Endothelial cell of umbilical vein (primary cell): Measurements from ENCODE around the gene ZNF790. TPM values are rescaled to one million over a fixed set of nuclear protein-coding genes. Genes with fewer than 3 reads are reported as not detected.

Source experiments
- BruUV-seq: library from RNA; stranded (reverse); fragments of 400-500 nt; replicated peaks from 2 replicates; lab custom pipeline; 2021; lab: Mats Ljungman, UMichigan
- CTCF ChIA-PET: fragments of 300-600, 350-600 bp; sonication (Branson Sonifier 250); formaldehyde crosslinking; loops from one replicate; lab custom pipeline; 2021; ENCODE audit warnings: antibody characterized with exemption, inconsistent platforms; lab: Charles Lee
- POLR2A ChIA-PET: fragments of 300-600, 350-600 bp; sonication (Branson Sonifier 250); formaldehyde crosslinking; loops from one replicate; lab custom pipeline; 2021; ENCODE audit warnings: antibody characterized with exemption, inconsistent platforms; lab: Charles Lee
- DNase-seq: peaks from one replicate; pipeline ENCODE4 v3.0.0-alpha.2; 2011; ENCODE audit warnings: low read depth, low spot score
- FAIRE-seq: peaks from 2 replicates; lab custom pipeline; 2011; peaks lifted over from hg19 to GRCh38; lab: Jason Lieb, UNC
- H2AFZ ChIP-seq: 2 replicates; pipeline ENCODE4 v1.6.0; 2012; ENCODE audit warnings: low read depth, low read length, control low read depth, inconsistent platforms
- H3K27ac ChIP-seq: 2 replicates; pipeline ENCODE4 v1.5.1; 2011; ENCODE audit warnings: low read depth, mild to moderate bottlenecking, control low read depth, low read length, moderate library complexity; ENCODE audit not compliant: insufficient read depth
- H3K27me3 ChIP-seq, 2 experiments: 2 replicates each; pipeline versions ENCODE4 v1.6.0 to v1.6.1; 2011; ENCODE audit warnings: low read length in 2 of 2, mixed read lengths in 1 of 2; ENCODE audit not compliant: control insufficient read depth in 2 of 2, insufficient read depth in 2 of 2
- H3K36me3 ChIP-seq, 2 experiments: 2 replicates in 1 of 2; 3 replicates in 1 of 2; pipeline ENCODE4 v1.5.1; 2011; ENCODE audit warnings: low read length in 2 of 2, mild to moderate bottlenecking in 1 of 2, moderate library complexity in 1 of 2; ENCODE audit not compliant: control insufficient read depth in 2 of 2, insufficient read depth in 2 of 2; ENCODE audit errors: extremely low read depth in 1 of 2
- H3K4me1 ChIP-seq: 3 replicates; pipeline ENCODE4 v1.5.1; 2011; ENCODE audit warnings: mild to moderate bottlenecking, low read length; ENCODE audit not compliant: control insufficient read depth, insufficient read depth; ENCODE audit errors: extremely low read depth
- H3K4me2 ChIP-seq: 2 replicates; pipeline ENCODE4 v1.6.1; 2011; ENCODE audit warnings: low read length, control low read depth, mixed read lengths; ENCODE audit not compliant: insufficient read depth
- H3K4me3 ChIP-seq, 3 experiments: fragments of 200-600 bp in 1 of 3; sonication (generic), shearing (Covaris generic) in 1 of 3; replicated peaks in 1 of 3; 2 replicates each; pipeline ENCODE4 v1.5.1; 2011 to 2016; ENCODE audit warnings: control low read depth in 3 of 3, low read length in 3 of 3, mild to moderate bottlenecking in 2 of 3, inconsistent platforms in 1 of 3, low read depth in 1 of 3, moderate library complexity in 1 of 3; ENCODE audit not compliant: insufficient read depth in 1 of 3
- H3K79me2 ChIP-seq: 2 replicates; pipeline ENCODE4 v1.6.0; 2012; ENCODE audit warnings: low read length, inconsistent platforms; ENCODE audit not compliant: control insufficient read depth, insufficient read depth
- H3K9ac ChIP-seq: replicated peaks from 2 replicates; pipeline ENCODE3; 2011; ENCODE audit warnings: low read length, control low read depth; ENCODE audit not compliant: insufficient read depth; ENCODE audit errors: extremely low read depth
- H3K9me1 ChIP-seq: replicated peaks from 3 replicates; pipeline ENCODE4 v1.6.0; 2011; ENCODE audit warnings: mild to moderate bottlenecking, low read length; ENCODE audit not compliant: control insufficient read depth, insufficient read depth; ENCODE audit errors: extremely low read depth
- H3K9me3 ChIP-seq: replicated peaks from 2 replicates; pipeline ENCODE4 v1.5.1; 2012; ENCODE audit warnings: low read length, inconsistent platforms; ENCODE audit not compliant: control insufficient read depth, insufficient read depth
- H4K20me1 ChIP-seq: replicated peaks from 2 replicates; pipeline ENCODE3; 2011; ENCODE audit warnings: mild to moderate bottlenecking, low read length; ENCODE audit not compliant: control insufficient read depth, insufficient read depth; ENCODE audit errors: extremely low read depth
- EZH2 ChIP-seq: IDR thresholded peaks from 2 replicates; pipeline ENCODE4 v1.6.1; 2012; ENCODE audit warnings: borderline replicate concordance, low read depth, mild to moderate bottlenecking, moderate library complexity, low read length, inconsistent platforms; ENCODE audit not compliant: severe bottlenecking
- JUN ChIP-seq: IDR thresholded peaks from 2 replicates; pipeline ENCODE4 v1.6.1; 2011; ENCODE audit warnings: borderline replicate concordance, low read depth; ENCODE audit not compliant: insufficient read length, insufficient read depth
- MYC ChIP-seq: IDR thresholded peaks from one replicate; pipeline ENCODE4 v1.6.1; 2011; ENCODE audit warnings: mild to moderate bottlenecking, low read depth, low read length
- POLR2AphosphoS5 ChIP-seq: IDR thresholded peaks from 2 replicates; pipeline ENCODE4 v1.6.1; 2012; ENCODE audit warnings: low read depth, mild to moderate bottlenecking, control low read depth, low read length, moderate library complexity; ENCODE audit not compliant: insufficient read depth
- dilution Hi-C: fragments of 300-500 bp; cut with MboI; formaldehyde crosslinking; loops from one replicate; pipeline ENCODE4 v1.15.0; 2019; ENCODE audit warnings: low sequenced_read_pairs; ENCODE audit not compliant: extremely low pct_ligation_motif_present
- intact Hi-C: fragments of 100-400 bp; cut with micrococcal nuclease; formaldehyde crosslinking; loops from one replicate; pipeline ENCODE4 v1.10.0; 2022
- polyA plus RNA-seq, 4 experiments: library from polyadenylated mRNA; depleted of rRNA in 3 of 4; stranded (reverse) in 3 of 4; unstranded in 1 of 4; fragments of >200 nt; gene quantifications; 2 replicates each; pipeline versions ENCODE4 v1.2.1 to v1.2.3, GENCODE V29; 2011 to 2012; ENCODE audit warnings: missing spikeins in 1 of 4
- total RNA-seq: library from RNA; stranded (reverse); gene quantifications from 2 replicates; pipeline ENCODE4 v1.2.3, GENCODE V29; 2021
- TF ChIP-seq, protein P1 (sequence below), 2 donors: IDR thresholded peaks; 1 replicate in 1 of 2; 2 replicates in 1 of 2; pipeline ENCODE4 v1.5.1; 2011; ENCODE audit warnings: low read length in 2 of 2, mild to moderate bottlenecking in 2 of 2, moderate library complexity in 2 of 2, control low read depth in 1 of 2, inconsistent platforms in 1 of 2, low read depth in 1 of 2; ENCODE audit not compliant: insufficient read depth in 1 of 2; ENCODE audit errors: extremely low read depth in 1 of 2
- TF ChIP-seq, protein P2 (sequence below): IDR thresholded peaks from 2 replicates; pipeline ENCODE4 v1.6.1; 2011; ENCODE audit not compliant: insufficient read depth, insufficient read length

The ZNF790 gene
- total and polyA plus RNA-seq, 2 donors (not counting 3 experiments of a cell fraction or from before 2014, with no cell fraction given), result 2.1 to 5.6 TPM

DNA sequence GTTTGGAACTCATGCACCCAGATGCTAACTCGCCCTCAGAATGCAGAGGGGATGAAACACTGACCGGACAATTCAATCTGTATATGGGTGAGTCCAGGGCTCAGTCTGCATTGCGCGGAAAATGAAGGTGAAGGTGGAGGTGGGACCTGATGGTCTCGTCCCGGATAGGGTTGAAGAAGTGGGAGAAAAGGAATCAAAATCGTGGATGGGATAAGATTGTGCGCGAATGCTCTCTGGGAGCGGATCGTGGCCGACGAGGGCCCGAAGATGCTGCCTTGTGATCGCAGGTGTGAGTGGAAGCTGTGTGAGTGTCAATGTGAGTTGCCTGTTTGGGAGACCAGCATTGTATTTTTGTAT is 65.0 kb downstream of the ZNF790 start:
- DNase-seq (no peak), FAIRE-seq (no peak)
- peak overlapping the region; percentile 45 for H3K9ac ChIP-seq
- H3K36me3 ChIP-seq, result no peaks in the 10 kb centered on the region
- dilution Hi-C loops (no loop called here), intact Hi-C loops (loop anchor here (2.0 to 10.0 kb wide), 5 partner anchors 79 to 694 kb away; partner anchors contain the start of genes ZNF146, ZNF345, ZNF565 and ZNF568)
- no TSS peak for BruUV-seq
- no peaks in the 10 kb centered on the region for H3K27me3 ChIP-seq
- H3K9me1 ChIP-seq, result no peaks in the 10 kb centered on the region
- peak overlapping the region; percentile 31 to 76 (median 40) for H3K4me3 ChIP-seq
- TF ChIP-seq, protein P1, sequence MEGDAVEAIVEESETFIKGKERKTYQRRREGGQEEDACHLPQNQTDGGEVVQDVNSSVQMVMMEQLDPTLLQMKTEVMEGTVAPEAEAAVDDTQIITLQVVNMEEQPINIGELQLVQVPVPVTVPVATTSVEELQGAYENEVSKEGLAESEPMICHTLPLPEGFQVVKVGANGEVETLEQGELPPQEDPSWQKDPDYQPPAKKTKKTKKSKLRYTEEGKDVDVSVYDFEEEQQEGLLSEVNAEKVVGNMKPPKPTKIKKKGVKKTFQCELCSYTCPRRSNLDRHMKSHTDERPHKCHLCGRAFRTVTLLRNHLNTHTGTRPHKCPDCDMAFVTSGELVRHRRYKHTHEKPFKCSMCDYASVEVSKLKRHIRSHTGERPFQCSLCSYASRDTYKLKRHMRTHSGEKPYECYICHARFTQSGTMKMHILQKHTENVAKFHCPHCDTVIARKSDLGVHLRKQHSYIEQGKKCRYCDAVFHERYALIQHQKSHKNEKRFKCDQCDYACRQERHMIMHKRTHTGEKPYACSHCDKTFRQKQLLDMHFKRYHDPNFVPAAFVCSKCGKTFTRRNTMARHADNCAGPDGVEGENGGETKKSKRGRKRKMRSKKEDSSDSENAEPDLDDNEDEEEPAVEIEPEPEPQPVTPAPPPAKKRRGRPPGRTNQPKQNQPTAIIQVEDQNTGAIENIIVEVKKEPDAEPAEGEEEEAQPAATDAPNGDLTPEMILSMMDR (IDR thresholded peaks at IDR 0.05; ENCODE audit: extremely low read depth in 1 of 2, insufficient read depth in 1 of 2, low read depth in 1 of 2, low read length in 2 of 2), result no peak
- TF ChIP-seq, protein P2, sequence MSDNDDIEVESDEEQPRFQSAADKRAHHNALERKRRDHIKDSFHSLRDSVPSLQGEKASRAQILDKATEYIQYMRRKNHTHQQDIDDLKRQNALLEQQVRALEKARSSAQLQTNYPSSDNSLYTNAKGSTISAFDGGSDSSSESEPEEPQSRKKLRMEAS, result no peak
- TF ChIP-seq MYC (no peak), EZH2 (no peak), POLR2AphosphoS5 (no peak), JUN (no peak)
- H3K79me2 ChIP-seq, result peaks cover 10% of the 10 kb centered on the region
- ChIA-PET POLR2A (interaction anchor here (0.9 kb wide), 1 partner anchor 77 kb away, joined by 3 read pairs; the partner anchor contains the start of gene ZNF345), CTCF (no interaction called here)
- H3K9me3 ChIP-seq, result no peaks in the 10 kb centered on the region
- H3K4me1 ChIP-seq, result peaks cover 11% of the 10 kb centered on the region
- H4K20me1 ChIP-seq, result no peaks in the 10 kb centered on the region
- H3K27ac ChIP-seq, result no peak overlapping the region
- H2AFZ ChIP-seq, result peak overlapping the region; percentile 93
- H3K4me2 ChIP-seq, result peak overlapping the region; percentile 77
